PC-3 (cell line): Measurements from ENCODE around the gene SOX5. TPM values are rescaled to one million over a fixed set of nuclear protein-coding genes. Genes with fewer than 3 reads are reported as not detected.

Source experiments
- ATAC-seq: fragments of 200-7000 bp; cut with Tn5 transposase; 2 replicates; pipeline ENCODE4 v1.9.1; 2020; ENCODE audit warnings: mild to moderate bottlenecking, moderate library complexity
- BruUV-seq: library from RNA; stranded (reverse); fragments of 400-500 nt; replicated peaks from 2 replicates; lab custom pipeline; 2021; lab: Mats Ljungman, UMichigan
- CTCF ChIA-PET: fragments of 300-600 bp; sonication (Branson Sonifier 250); formaldehyde crosslinking; loops from one replicate; lab custom pipeline; 2022; ENCODE audit warnings: antibody characterized with exemption; lab: Charles Lee
- POLR2A ChIA-PET: fragments of 300-600 bp; sonication (Branson Sonifier 250); formaldehyde crosslinking; loops from one replicate; lab custom pipeline; 2022; ENCODE audit warnings: antibody characterized with exemption; ENCODE audit not compliant: unreplicated experiment; lab: Charles Lee
- DNase-seq: peaks from one replicate; pipeline ENCODE4 v3.0.0-alpha.2; 2015
- H2AFZ ChIP-seq: fragments of 300-600 bp; sonication (generic); 2 replicates; pipeline ENCODE4 v1.6.0; 2016; ENCODE audit warnings: antibody characterized with exemption, low read length
- H3F3A ChIP-seq: fragments of 300-600 bp; sonication (generic); one replicate; pipeline ENCODE4 v1.6.0; 2017; ENCODE audit warnings: antibody characterized with exemption, low read length, control low read depth, mild to moderate bottlenecking; ENCODE audit not compliant: unreplicated experiment
- H3K27ac ChIP-seq: fragments of 300-600 bp; sonication (generic); 2 replicates; pipeline ENCODE4 v1.5.1; 2016; ENCODE audit warnings: mild to moderate bottlenecking, low read length
- H3K27me3 ChIP-seq: fragments of 300-600 bp; sonication (generic); 2 replicates; pipeline ENCODE4 v1.6.1; 2016; ENCODE audit warnings: low read length, mixed read lengths
- H3K36me3 ChIP-seq: fragments of 300-600 bp; sonication (generic); 2 replicates; pipeline ENCODE4 v1.6.1; 2016; ENCODE audit warnings: low read depth, mixed run types, low read length, mixed read lengths
- H3K4me1 ChIP-seq: fragments of 300-600 bp; sonication (generic); 2 replicates; pipeline ENCODE4 v1.5.1; 2016; ENCODE audit warnings: low read length; ENCODE audit not compliant: insufficient read depth
- H3K4me2 ChIP-seq: fragments of 300-600 bp; sonication (generic); 2 replicates; pipeline ENCODE4 v1.6.0; 2016; ENCODE audit warnings: low read length
- H3K4me3 ChIP-seq: fragments of 300-600 bp; sonication (generic); 2 replicates; pipeline ENCODE4 v1.5.1; 2016; ENCODE audit warnings: mild to moderate bottlenecking, low read length, mixed read lengths
- H3K79me2 ChIP-seq: fragments of 300-600 bp; sonication (generic); 2 replicates; pipeline ENCODE4 v1.6.1; 2017; ENCODE audit warnings: low read length, mixed read lengths
- H3K9ac ChIP-seq: fragments of 300-600 bp; sonication (generic); 2 replicates; pipeline ENCODE4 v1.6.0; 2016; ENCODE audit warnings: mild to moderate bottlenecking, low read length
- H3K9me2 ChIP-seq: fragments of 300-600 bp; sonication (generic); replicated peaks from 2 replicates; pipeline ENCODE4 v1.6.1; 2016; ENCODE audit warnings: mixed run types, low read length, mixed read lengths
- H3K9me3 ChIP-seq: fragments of 300-600 bp; sonication (generic); 2 replicates; pipeline ENCODE4 v1.6.1; 2016; ENCODE audit warnings: low read length, mixed read lengths
- H4K20me1 ChIP-seq: fragments of 300-600 bp; sonication (generic); 2 replicates; pipeline ENCODE4 v1.6.1; 2016; ENCODE audit warnings: low read length, mixed read lengths
- CTCF ChIP-seq: fragments of 300-600 bp; sonication (generic); conservative IDR thresholded peaks from 2 replicates; pipeline ENCODE4 v1.5.1; 2017; ENCODE audit warnings: antibody characterized with exemption, low read depth, mild to moderate bottlenecking, low read length
- EZH2 ChIP-seq: fragments of 300-600 bp; sonication (generic); IDR thresholded peaks from one replicate; pipeline ENCODE4 v1.6.1; 2017; ENCODE audit warnings: antibody characterized with exemption, mild to moderate bottlenecking, low read length; ENCODE audit not compliant: unreplicated experiment
- EZH2phosphoT487 ChIP-seq: fragments of 300-600 bp; sonication (generic); IDR thresholded peaks from 2 replicates; pipeline ENCODE4 v1.6.1; 2018; ENCODE audit warnings: mild to moderate bottlenecking, antibody characterized with exemption, low read length, borderline replicate concordance
- intact Hi-C: fragments of 100-400 bp; cut with micrococcal nuclease; formaldehyde crosslinking; loops from 2 replicates; pipeline ENCODE4 v1.9.0; 2023
- total RNA-seq: library from RNA; depleted of rRNA; stranded (reverse); fragments of >200 nt; gene quantifications from 2 replicates; pipeline ENCODE4 v1.2.3, GENCODE V29; 2014

The SOX5 gene
- total RNA-seq, 1 experiment from 2014 or later: not detected

GRCh38 chr12:23708185-23708837 lies 241.2 kb downstream of the SOX5 start:
- Histone ChIP-seq H3K4me3 (no peak overlapping the region), H3K9me3 (no peaks in the 10 kb centered on the region), H3K27me3 (no peaks in the 10 kb centered on the region), H3K36me3 (no peaks in the 10 kb centered on the region), H3F3A (no peaks in the 10 kb centered on the region), H3K79me2 (no peaks in the 10 kb centered on the region), H3K9ac (no peak overlapping the region), H3K27ac (no peak overlapping the region), H3K9me2 (no peaks in the 10 kb centered on the region), H4K20me1 (no peaks in the 10 kb centered on the region), H3K4me2 (no peak overlapping the region), H3K4me1 (no peaks in the 10 kb centered on the region), H2AFZ (no peak overlapping the region)
- intact Hi-C loops: no loop called here
- DNase-seq (no peak), ATAC-seq (no peak)
- no TSS peak for BruUV-seq
- TF ChIP-seq CTCF (no peak), EZH2 (no peak), EZH2phosphoT487 (no peak)
- CTCF ChIA-PET: no interaction called here
- POLR2A ChIA-PET: no interaction called here

GRCh38 chr12:23707270-23707669 lies 242.2 kb downstream of the SOX5 start:
- intact Hi-C loops: no loop called here
- Histone ChIP-seq H3K4me2 (no peak overlapping the region), H3K27me3 (no peaks in the 10 kb centered on the region), H3K9me2 (no peaks in the 10 kb centered on the region), H2AFZ (no peak overlapping the region), H3K79me2 (no peaks in the 10 kb centered on the region), H3K27ac (no peak overlapping the region), H3K4me3 (no peak overlapping the region), H4K20me1 (no peaks in the 10 kb centered on the region), H3K4me1 (no peaks in the 10 kb centered on the region), H3K36me3 (no peaks in the 10 kb centered on the region), H3F3A (no peaks in the 10 kb centered on the region), H3K9ac (no peak overlapping the region), H3K9me3 (no peaks in the 10 kb centered on the region)
- no TSS peak for BruUV-seq
- no peak for ATAC-seq
- ChIA-PET CTCF (no interaction called here), POLR2A (no interaction called here)
- no peak for DNase-seq
- TF ChIP-seq EZH2phosphoT487: no peak
- TF ChIP-seq CTCF: no peak
- TF ChIP-seq EZH2: no peak

- intact Hi-C loops: no loop called here
- BruUV-seq: no TSS peak
- no peak for ATAC-seq
Observed at GRCh38 chr12:23704992-23705943, 244.2 kb downstream of the SOX5 start.

More at GRCh38 chr12:23704992-23705943, 244.2 kb downstream of the SOX5 start:
- Histone ChIP-seq H3K4me3 (no peak overlapping the region), H3K4me2 (no peak overlapping the region), H3K36me3 (no peaks in the 10 kb centered on the region), H3K4me1 (no peaks in the 10 kb centered on the region), H3K9ac (no peak overlapping the region), H3K79me2 (no peaks in the 10 kb centered on the region), H3K9me2 (no peaks in the 10 kb centered on the region), H3K27ac (no peak overlapping the region), H3F3A (no peaks in the 10 kb centered on the region), H2AFZ (no peak overlapping the region), H4K20me1 (no peaks in the 10 kb centered on the region), H3K9me3 (no peaks in the 10 kb centered on the region), H3K27me3 (no peaks in the 10 kb centered on the region)
- no peak for DNase-seq
- CTCF ChIA-PET: no interaction called here
- no peak for TF ChIP-seq EZH2
- no peak for TF ChIP-seq EZH2phosphoT487
- TF ChIP-seq CTCF: no peak
- POLR2A ChIA-PET: no interaction called here
